ENCODE results near the gene MIXL1.
"Not testable (repeated sequence)": the region's sequence is repeated elsewhere in the genome, so short reads cannot be mapped to it uniquely, and the experiment has no call there.

Gene MIXL1

GRCh38 chr1:226252841-226253240 lies 29.4 kb downstream of the MIXL1 start:
- not testable (repeated sequence) for H3K23ac ChIP-seq (ENCODE audit: low read depth, low read length, poor library complexity); H2BK15ac ChIP-seq (ENCODE audit: low read length); H3K27me3 ChIP-seq (ENCODE audit: control insufficient read depth in 3 of 3, insufficient read depth in 3 of 3, low read depth in 1 of 3, low read length in 3 of 3); H3K4me1 ChIP-seq (ENCODE audit: control insufficient read depth in 2 of 2, insufficient read depth in 1 of 2, low read depth in 1 of 2, low read length in 2 of 2); H3K79me1 ChIP-seq (ENCODE audit: low read depth, low read length); H2BK5ac ChIP-seq (ENCODE audit: low read length); H2AK5ac ChIP-seq (ENCODE audit: low read depth, low read length); H3K4ac ChIP-seq (ENCODE audit: low read length); DNase-seq (ENCODE audit: low spot score); H2BK120ac ChIP-seq (ENCODE audit: low read depth, low read length); H3K14ac ChIP-seq (ENCODE audit: low read length); H3K27ac ChIP-seq (replicated peaks; ENCODE audit: low read length); H4K91ac ChIP-seq (ENCODE audit: low read depth, low read length, poor library complexity); H3K4me3 ChIP-seq (ENCODE audit: low read length in 2 of 2); H2BK12ac ChIP-seq (ENCODE audit: low read length); H3K9ac ChIP-seq (ENCODE audit: low read depth, low read length, poor library complexity); H3K9me3 ChIP-seq (replicated peaks in 1 of 2; ENCODE audit: control insufficient read depth in 2 of 2, insufficient read depth in 1 of 2, low read depth in 1 of 2, low read length in 2 of 2); H3K18ac ChIP-seq (ENCODE audit: low read length); H4K8ac ChIP-seq (ENCODE audit: low read depth, low read length); H3K4me2 ChIP-seq (ENCODE audit: insufficient read depth, low read length, poor library complexity, severe bottlenecking); H2AFZ ChIP-seq (ENCODE audit: low read length)
- H3K36me3 ChIP-seq (replicated peaks in 1 of 2; ENCODE audit: control insufficient read depth in 2 of 2, insufficient read depth in 2 of 2, low read length in 2 of 2): peaks cover 3 to 58% of the 10 kb centered on the region in 2 donors
- WGBS, 2 donors (ENCODE audit: extremely low coverage in 2 of 2, insufficient read length in 2 of 2, insufficient replicate concordance in 1 of 2): no CpG with 5 or more reads among the region's 7 CpGs

GRCh38 chr1:226253933-226254332 lies 30.5 kb downstream of the MIXL1 start:
- no peak overlapping the region for H3K9ac ChIP-seq (ENCODE audit: low read depth, low read length, poor library complexity)
- WGBS, 2 donors (ENCODE audit: extremely low coverage in 2 of 2, insufficient read length in 2 of 2, insufficient replicate concordance in 1 of 2): no CpG with 5 or more reads among the region's 4 CpGs

GRCh38 chr1:226255380-226255779 lies 31.9 kb downstream of the MIXL1 start:
- no peak overlapping the region for H2AK5ac ChIP-seq (ENCODE audit: low read depth, low read length)
- H3K27ac ChIP-seq (replicated peaks; ENCODE audit: low read length): no peak overlapping the region
- H4K8ac ChIP-seq (ENCODE audit: low read depth, low read length): no peak overlapping the region

More at GRCh38 chr1:226253933-226254332, 30.5 kb downstream of the MIXL1 start:
- no peak overlapping the region for H2BK5ac ChIP-seq (ENCODE audit: low read length)
- H4K8ac ChIP-seq (ENCODE audit: low read depth, low read length): no peak overlapping the region
- H3K4me3 ChIP-seq (ENCODE audit: low read length in 2 of 2): no peak overlapping the region
- no peak overlapping the region for H3K4ac ChIP-seq (ENCODE audit: low read length)
- peaks cover 3 to 53% of the 10 kb centered on the region in 2 donors for H3K36me3 ChIP-seq (replicated peaks in 1 of 2; ENCODE audit: control insufficient read depth in 2 of 2, insufficient read depth in 2 of 2, low read length in 2 of 2)
- no peak overlapping the region for H3K18ac ChIP-seq (ENCODE audit: low read length)
- no peak overlapping the region for H2BK15ac ChIP-seq (ENCODE audit: low read length)
- H3K23ac ChIP-seq (ENCODE audit: low read depth, low read length, poor library complexity): no peak overlapping the region
- no peak overlapping the region for H4K91ac ChIP-seq (ENCODE audit: low read depth, low read length, poor library complexity)
- no peaks in the 10 kb centered on the region for H3K27me3 ChIP-seq (ENCODE audit: control insufficient read depth in 3 of 3, insufficient read depth in 3 of 3, low read depth in 1 of 3, low read length in 3 of 3)
- H3K9me3 ChIP-seq (replicated peaks in 1 of 2; ENCODE audit: control insufficient read depth in 2 of 2, insufficient read depth in 1 of 2, low read depth in 1 of 2, low read length in 2 of 2): no peaks in the 10 kb centered on the region
- no peak overlapping the region for H3K27ac ChIP-seq (replicated peaks; ENCODE audit: low read length)
- no peak overlapping the region for H3K4me2 ChIP-seq (ENCODE audit: insufficient read depth, low read length, poor library complexity, severe bottlenecking)
- no peak overlapping the region for H2BK12ac ChIP-seq (ENCODE audit: low read length)
- no peak overlapping the region for H2BK120ac ChIP-seq (ENCODE audit: low read depth, low read length)
- no peaks in the 10 kb centered on the region for H3K4me1 ChIP-seq (ENCODE audit: control insufficient read depth in 2 of 2, insufficient read depth in 1 of 2, low read depth in 1 of 2, low read length in 2 of 2)
- no peak overlapping the region for H3K14ac ChIP-seq (ENCODE audit: low read length)
- DNase-seq (ENCODE audit: low spot score): no peak
- no peaks in the 10 kb centered on the region for H3K79me1 ChIP-seq (ENCODE audit: low read depth, low read length)
- H2AK5ac ChIP-seq (ENCODE audit: low read depth, low read length): no peak overlapping the region
- no peak overlapping the region for H2AFZ ChIP-seq (ENCODE audit: low read length)

GRCh38 chr1:226261818-226262217 lies 38.4 kb downstream of the MIXL1 start:
- H3K9ac ChIP-seq (ENCODE audit: low read depth, low read length, poor library complexity): no peak overlapping the region
- H3K36me3 ChIP-seq (replicated peaks in 1 of 2; ENCODE audit: control insufficient read depth in 2 of 2, insufficient read depth in 2 of 2, low read length in 2 of 2): peaks cover 5 to 90% of the 10 kb centered on the region in 2 donors
- H3K18ac ChIP-seq (ENCODE audit: low read length): no peak overlapping the region
- H3K4ac ChIP-seq (ENCODE audit: low read length): no peak overlapping the region
- no peak overlapping the region for H4K8ac ChIP-seq (ENCODE audit: low read depth, low read length)
- H4K91ac ChIP-seq (ENCODE audit: low read depth, low read length, poor library complexity): no peak overlapping the region
- H3K9me3 ChIP-seq (replicated peaks in 1 of 2; ENCODE audit: control insufficient read depth in 2 of 2, insufficient read depth in 1 of 2, low read depth in 1 of 2, low read length in 2 of 2): peaks cover 4 to 40% of the 10 kb centered on the region in 2 donors
- no peak overlapping the region for H2BK12ac ChIP-seq (ENCODE audit: low read length)
- no peak for DNase-seq (ENCODE audit: low spot score)
- no peak overlapping the region for H2BK5ac ChIP-seq (ENCODE audit: low read length)
- H3K4me2 ChIP-seq (ENCODE audit: insufficient read depth, low read length, poor library complexity, severe bottlenecking): no peak overlapping the region
- H3K27ac ChIP-seq (replicated peaks; ENCODE audit: low read length): no peak overlapping the region
- no CpG with 5 or more reads among the region's 1 CpG for WGBS, 2 donors (ENCODE audit: extremely low coverage in 2 of 2, insufficient read length in 2 of 2, insufficient replicate concordance in 1 of 2)
- no peak overlapping the region for H3K14ac ChIP-seq (ENCODE audit: low read length)
- no peak overlapping the region for H2BK120ac ChIP-seq (ENCODE audit: low read depth, low read length)
- H3K4me1 ChIP-seq (ENCODE audit: control insufficient read depth in 2 of 2, insufficient read depth in 1 of 2, low read depth in 1 of 2, low read length in 2 of 2): no peaks in the 10 kb centered on the region
- H3K79me1 ChIP-seq (ENCODE audit: low read depth, low read length): no peaks in the 10 kb centered on the region
- H3K27me3 ChIP-seq (ENCODE audit: control insufficient read depth in 3 of 3, insufficient read depth in 3 of 3, low read depth in 1 of 3, low read length in 3 of 3): no peaks in the 10 kb centered on the region
- H3K4me3 ChIP-seq (ENCODE audit: low read length in 2 of 2): no peak overlapping the region
- no peak overlapping the region for H2AK5ac ChIP-seq (ENCODE audit: low read depth, low read length)
- H2AFZ ChIP-seq (ENCODE audit: low read length): no peak overlapping the region
- no peak overlapping the region for H3K23ac ChIP-seq (ENCODE audit: low read depth, low read length, poor library complexity)
- H2BK15ac ChIP-seq (ENCODE audit: low read length): no peak overlapping the region

More at GRCh38 chr1:226255380-226255779, 31.9 kb downstream of the MIXL1 start:
- Histone ChIP-seq H3K23ac (ENCODE audit: low read depth, low read length, poor library complexity) (no peak overlapping the region), H2AFZ (ENCODE audit: low read length) (no peak overlapping the region), H3K36me3 (replicated peaks in 1 of 2; ENCODE audit: control insufficient read depth in 2 of 2, insufficient read depth in 2 of 2, low read length in 2 of 2) (peaks cover 4 to 55% of the 10 kb centered on the region in 2 donors), H3K4ac (ENCODE audit: low read length) (no peak overlapping the region), H4K91ac (ENCODE audit: low read depth, low read length, poor library complexity) (no peak overlapping the region), H2BK15ac (ENCODE audit: low read length) (no peak overlapping the region), H3K4me3 (ENCODE audit: low read length in 2 of 2) (no peak overlapping the region), H3K18ac (ENCODE audit: low read length) (no peak overlapping the region), H3K27me3 (ENCODE audit: control insufficient read depth in 3 of 3, insufficient read depth in 3 of 3, low read depth in 1 of 3, low read length in 3 of 3) (no peaks in the 10 kb centered on the region), H3K9me3 (replicated peaks in 1 of 2; ENCODE audit: control insufficient read depth in 2 of 2, insufficient read depth in 1 of 2, low read depth in 1 of 2, low read length in 2 of 2) (peaks cover 2 to 13% of the 10 kb centered on the region in 2 donors), H3K14ac (ENCODE audit: low read length) (no peak overlapping the region), H3K9ac (ENCODE audit: low read depth, low read length, poor library complexity) (no peak overlapping the region), H3K79me1 (ENCODE audit: low read depth, low read length) (no peaks in the 10 kb centered on the region), H2BK5ac (ENCODE audit: low read length) (no peak overlapping the region), H3K4me1 (ENCODE audit: control insufficient read depth in 2 of 2, insufficient read depth in 1 of 2, low read depth in 1 of 2, low read length in 2 of 2) (no peaks in the 10 kb centered on the region), H2BK12ac (ENCODE audit: low read length) (no peak overlapping the region), H3K4me2 (ENCODE audit: insufficient read depth, low read length, poor library complexity, severe bottlenecking) (no peak overlapping the region), H2BK120ac (ENCODE audit: low read depth, low read length) (no peak overlapping the region)
- WGBS, 2 donors (ENCODE audit: extremely low coverage in 2 of 2, insufficient read length in 2 of 2, insufficient replicate concordance in 1 of 2): no CpG with 5 or more reads among the region's 3 CpGs
- DNase-seq (ENCODE audit: low spot score): no peak

Data from neuronal stem cell (in vitro differentiated cells).